GM19240 (cell line): ENCODE data around the gene CELF5.

ENCODE experiments used
- DNase-seq: peaks from one replicate; pipeline ENCODE4 v3.0.0; 2011; ENCODE audit warnings: low spot score; ENCODE audit not compliant: insufficient read length

CELF5 gene

DNA sequence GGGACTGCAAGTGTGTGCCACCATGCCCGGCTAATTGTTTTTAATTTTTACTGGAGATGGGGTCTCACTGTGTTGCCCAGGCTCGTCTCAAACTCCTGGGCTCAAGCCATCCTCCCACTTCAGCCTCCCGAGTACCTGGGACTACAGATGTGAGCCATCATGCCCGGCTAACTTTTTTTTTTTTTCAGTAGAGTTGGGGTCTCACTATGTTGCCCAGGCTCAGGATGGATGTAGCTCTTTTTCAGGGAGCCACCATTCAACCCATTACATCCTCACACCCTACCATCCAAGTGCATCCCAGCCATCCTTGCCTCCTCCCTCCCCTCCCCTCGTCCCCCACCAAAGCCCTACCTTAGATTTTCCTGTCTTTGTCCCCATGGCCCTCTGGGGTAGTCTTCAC, 14.9 kb downstream of the CELF5 start:
- no peak for DNase-seq

GRCh38 chr19:3243819-3244700, 19.6 kb downstream of the CELF5 start:
- no peak for DNase-seq

GRCh38 chr19:3245050-3245449, 20.6 kb downstream of the CELF5 start:
- no peak for DNase-seq

DNA sequence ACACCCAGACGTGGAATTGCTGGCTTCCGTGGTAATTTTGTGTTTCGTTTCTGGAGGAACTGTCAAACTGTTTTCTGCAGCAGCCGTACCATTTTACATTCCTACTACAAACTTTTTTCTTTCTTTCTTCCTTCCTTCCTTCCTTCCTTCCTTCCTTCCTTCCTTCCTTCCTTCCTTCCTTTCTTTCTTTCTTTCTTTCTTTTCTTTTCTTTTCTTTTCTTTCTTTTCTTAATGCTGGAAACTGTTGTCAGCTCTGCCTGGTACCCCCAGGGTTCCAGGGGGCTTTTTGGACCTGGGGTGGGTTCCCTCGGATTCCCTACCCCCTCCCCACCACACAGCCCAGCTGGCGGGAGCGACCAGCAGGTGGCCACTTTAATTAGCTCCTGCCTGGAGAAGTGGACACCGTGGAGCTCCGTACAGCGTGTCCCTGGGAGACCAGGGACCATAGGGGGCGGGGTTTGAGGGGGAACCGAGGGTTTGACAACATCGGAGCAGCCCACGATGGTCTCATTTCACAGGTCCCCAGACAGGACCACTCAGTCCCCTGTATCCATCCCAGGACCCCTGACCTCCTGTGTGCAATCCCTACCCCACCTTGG, 24.4 kb downstream of the CELF5 start:
- no peak for DNase-seq

DNA sequence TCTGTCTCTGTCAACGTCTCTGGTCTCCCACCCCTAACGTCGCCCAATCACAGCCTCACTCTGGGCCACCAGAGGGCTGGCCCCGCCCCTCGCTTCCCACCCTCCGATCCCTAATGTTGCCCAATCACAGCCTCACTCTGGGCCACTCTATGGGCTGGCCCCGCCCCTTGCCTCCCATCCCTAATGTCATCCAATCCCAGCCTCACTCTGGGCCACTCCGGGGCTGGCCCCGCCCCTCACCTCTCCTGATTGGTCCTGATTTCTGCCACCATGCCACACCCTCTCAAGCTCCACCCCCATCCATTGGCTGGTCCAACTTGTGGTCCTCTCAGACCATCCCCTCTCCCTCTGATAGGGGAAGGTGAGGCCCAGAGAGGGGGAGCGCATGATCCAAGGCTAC, 24.9 kb downstream of the CELF5 start:
- no peak for DNase-seq

GRCh38 chr19:3250675-3251074, 26.2 kb downstream of the CELF5 start:
- no peak for DNase-seq

GRCh38 chr19:3251229-3251628, 26.8 kb downstream of the CELF5 start:
- no peak for DNase-seq

GRCh38 chr19:3252650-3253049, 28.2 kb downstream of the CELF5 start:
- DNase-seq = no peak

- no peak for DNase-seq
Measured at GRCh38 chr19:3253270-3253669, 28.8 kb downstream of the CELF5 start.

GRCh38 chr19:3254520-3254919, 30.1 kb downstream of the CELF5 start:
- DNase-seq = no peak

DNA sequence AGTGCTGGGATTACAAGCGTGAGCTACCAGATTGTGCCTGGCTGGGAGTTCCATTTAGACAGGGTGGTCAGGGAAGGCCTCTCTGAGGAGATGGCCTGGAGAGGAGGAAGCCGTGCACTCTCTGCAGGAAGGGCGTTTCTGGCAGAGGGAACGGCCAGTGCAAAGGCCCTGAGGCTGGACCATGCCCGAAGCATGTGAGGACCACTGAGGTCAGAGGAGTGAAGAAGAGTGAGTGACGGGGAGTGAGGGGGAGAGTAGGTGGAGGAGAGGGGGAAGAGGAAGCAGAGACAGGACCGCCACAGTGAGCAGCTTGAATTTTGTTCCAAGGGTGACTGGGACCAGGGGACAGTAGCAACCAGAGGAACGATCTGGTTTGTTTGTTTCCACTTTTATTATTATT, 32.6 kb downstream of the CELF5 start:
- no peak for DNase-seq

- DNase-seq = no peak
Measured at GRCh38 chr19:3262362-3262761, 37.9 kb downstream of the CELF5 start.

- no peak for DNase-seq
Measured at GRCh38 chr19:3263866-3264265, 39.4 kb downstream of the CELF5 start.

- no peak for DNase-seq
Measured at GRCh38 chr19:3265432-3265831, 41.0 kb downstream of the CELF5 start.

DNA sequence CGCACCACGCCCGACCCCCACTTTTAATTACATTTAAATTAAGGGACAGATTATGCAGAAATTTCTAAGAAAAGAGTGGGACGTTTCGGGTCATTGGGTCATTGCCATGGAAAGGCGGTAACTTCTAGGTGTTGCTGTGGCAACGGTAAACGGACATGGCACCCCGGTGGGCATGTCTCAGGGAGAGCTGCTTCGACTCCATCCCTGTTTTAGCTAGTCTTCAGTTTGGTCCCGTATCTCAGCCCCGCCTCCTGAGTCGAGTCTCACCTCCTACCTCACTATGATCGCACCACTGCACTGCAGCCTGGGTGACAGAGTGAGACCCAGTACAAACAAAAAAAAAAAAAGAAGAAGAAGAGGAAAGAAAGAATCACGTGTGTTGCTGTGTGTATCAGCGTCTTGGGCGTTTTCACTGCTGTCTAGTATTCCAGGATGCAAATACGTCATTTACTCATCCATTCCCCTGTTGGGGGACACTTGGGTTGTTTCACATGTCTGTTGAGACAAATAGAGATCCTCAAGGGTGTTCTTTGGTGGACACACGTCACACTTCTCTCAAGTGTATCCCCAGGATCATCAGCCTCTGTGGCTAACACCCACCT, 41.7 kb downstream of the CELF5 start:
- no peak for DNase-seq

GRCh38 chr19:3266792-3267514, 42.5 kb downstream of the CELF5 start:
- DNase-seq = no peak

DNA sequence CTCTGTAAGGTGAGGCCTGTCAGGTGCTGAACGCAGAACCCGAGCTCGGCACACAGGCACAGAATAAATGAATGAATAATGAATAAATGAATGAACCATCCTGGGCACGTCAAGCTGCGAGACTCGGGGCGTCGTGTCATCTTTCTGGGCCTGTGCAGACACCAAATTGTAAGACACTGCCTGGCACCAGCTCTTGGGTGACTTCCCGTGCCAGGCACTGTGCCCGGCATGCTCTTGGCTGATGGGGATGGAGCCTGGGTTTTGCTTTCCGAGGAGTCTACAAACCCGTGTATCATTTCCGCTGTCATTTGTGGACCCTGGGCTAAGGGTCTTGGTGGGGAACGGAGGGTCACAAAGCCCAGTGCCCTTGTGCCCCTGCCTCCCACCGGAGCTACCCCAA, 43.9 kb downstream of the CELF5 start:
- no peak for DNase-seq

DNA sequence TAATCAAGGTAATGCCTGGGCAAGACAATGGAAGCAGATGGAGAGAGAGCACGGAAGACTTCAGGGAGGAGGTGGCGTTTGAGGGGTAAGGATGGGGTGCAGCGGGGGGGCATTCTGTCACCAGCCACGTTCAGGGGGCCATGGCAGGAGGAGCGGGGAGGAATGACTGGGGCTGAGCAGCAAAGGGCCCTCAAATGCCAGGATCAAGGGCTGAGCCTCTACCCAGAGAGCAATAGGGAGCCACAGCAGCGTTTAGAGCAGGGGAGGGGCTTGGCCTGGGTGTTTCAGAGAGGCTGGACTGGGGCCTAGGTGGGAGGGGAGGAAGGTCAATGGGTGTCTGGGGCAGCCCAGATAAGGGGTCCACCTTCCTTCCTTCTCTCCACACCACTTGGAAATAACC, 44.3 kb downstream of the CELF5 start:
- DNase-seq = no peak

- DNase-seq = no peak
Measured at GRCh38 chr19:3269916-3270671, 45.6 kb downstream of the CELF5 start.

GRCh38 chr19:3270902-3271301, 46.4 kb downstream of the CELF5 start:
- no peak for DNase-seq

DNA sequence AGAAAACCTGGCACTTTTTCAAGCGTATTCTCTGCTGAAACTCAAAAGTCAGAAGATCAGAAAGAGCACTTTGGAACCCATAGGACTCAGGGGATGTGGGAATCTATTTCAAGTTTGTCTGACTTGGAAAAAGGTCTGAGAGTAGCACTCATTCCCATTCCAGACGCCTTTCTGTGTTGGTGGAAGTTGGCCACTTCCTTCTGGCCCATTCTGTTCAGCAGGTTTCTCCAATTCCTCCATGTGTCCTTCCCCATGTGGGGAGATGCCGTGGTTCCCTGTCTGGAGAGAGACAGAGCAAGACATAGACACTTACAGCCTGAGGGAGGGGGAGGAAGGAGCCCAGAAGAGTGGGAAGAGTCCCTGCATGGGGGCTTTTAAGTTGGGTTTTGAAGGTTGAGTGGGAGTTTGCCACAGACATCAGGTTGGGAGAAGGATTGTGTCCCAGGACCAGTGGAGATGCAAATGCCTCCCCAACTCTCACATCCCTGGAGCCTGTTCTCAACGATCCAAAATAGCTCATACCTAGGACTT, 48.0 kb downstream of the CELF5 start:
- DNase-seq = no peak
